Transverse colon (tissue), 4 donors: ENCODE data around the gene CACNG7.

Experiments
- CTCF ChIP-seq, 5 experiments: fragments of 200-600 bp in 3 of 5; fragments of 450-650 bp in 2 of 5; sonication (generic) in 3 of 5; IDR thresholded peaks; 1 replicate in 2 of 5; 2 replicates in 3 of 5; pipeline ENCODE4 v1.5.1; 2016 to 2017; ENCODE audit warnings: antibody characterized with exemption in 5 of 5, inconsistent platforms in 3 of 5, mild to moderate bottlenecking in 2 of 5, moderate library complexity in 1 of 5
- EP300 ChIP-seq: sonication (generic); formaldehyde crosslinking; IDR thresholded peaks from one replicate; pipeline ENCODE4 v1.6.1; 2017; ENCODE audit warnings: antibody characterized with exemption, low read depth
- POLR2A ChIP-seq: fragments of 450-650 bp; IDR thresholded peaks from one replicate; pipeline ENCODE4 v1.6.1; 2016; ENCODE audit warnings: antibody characterized with exemption, mild to moderate bottlenecking, moderate library complexity
- POLR2AphosphoS5 ChIP-seq, 3 donors: sonication (generic); formaldehyde crosslinking; IDR thresholded peaks; one replicate each; pipeline ENCODE4 v1.6.1; 2016; ENCODE audit warnings: antibody characterized with exemption in 3 of 3

GRCh38 chr19:53910170-53910518, 1.1 kb downstream of the CACNG7 start:
- TF ChIP-seq CTCF (IDR thresholded peaks at IDR 0.05) (no peak), POLR2A (no peak), EP300 (no peak), POLR2AphosphoS5 (IDR thresholded peaks at IDR 0.05) (no peak)
